ENCODE data around the gene ATXN7L1. TPM values are rescaled to one million over a fixed set of nuclear protein-coding genes. Genes with fewer than 3 reads are reported as not detected.
"Not testable (repeated sequence)": the region's sequence is repeated elsewhere in the genome, so short reads cannot be mapped to it uniquely, and the experiment has no call there.

Gene ATXN7L1
- total and polyA plus RNA-seq, 7 donors: 5.4 to 20.5 (median 12.8) TPM

DNA sequence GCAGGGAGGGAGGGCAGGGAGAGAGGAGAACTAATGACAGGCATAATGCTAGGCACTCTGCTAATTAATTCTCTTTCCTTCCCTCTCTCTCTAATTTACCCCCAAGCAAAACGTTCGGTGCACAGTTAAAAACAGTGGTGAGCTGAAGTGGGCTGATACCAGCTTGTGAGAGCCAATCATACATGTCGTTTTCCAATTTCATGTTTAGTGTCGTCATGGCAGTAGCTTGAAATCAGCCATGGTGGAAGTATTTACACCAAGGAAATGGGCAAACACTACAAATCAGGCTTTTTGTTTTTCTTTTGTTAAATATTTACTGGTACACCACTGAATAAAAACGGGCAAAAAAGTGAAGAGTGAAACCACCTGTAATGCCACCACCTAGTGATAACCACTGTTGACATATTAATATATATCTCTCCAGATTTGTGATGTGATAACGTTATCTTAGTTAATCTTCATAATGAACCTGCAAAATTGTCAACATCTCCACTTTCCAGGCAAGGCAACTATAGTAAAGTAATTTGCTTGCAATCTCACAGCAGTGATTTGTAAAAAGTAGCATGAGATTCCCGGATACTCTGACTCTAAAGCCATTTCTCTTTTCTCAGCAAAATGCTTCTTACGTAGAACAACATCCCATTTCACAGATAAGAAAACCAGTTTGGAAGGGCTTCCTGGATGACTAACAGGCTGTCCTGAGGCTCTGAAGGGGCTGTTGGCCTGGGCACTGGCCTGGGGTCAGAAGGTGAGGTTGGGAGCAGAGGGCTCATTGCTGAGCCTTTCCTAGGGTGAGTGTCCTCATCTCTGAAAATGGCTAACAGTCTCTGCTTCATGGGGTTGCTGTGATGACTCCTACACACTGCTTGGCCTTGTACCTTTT lies 83.7 kb downstream of the ATXN7L1 start:
- Histone ChIP-seq H3K4me3 (no peak overlapping the region), H3K36me3 (peaks cover 0 to 8% (median 0%) of the 10 kb centered on the region in 4 donors), H3K27me3 (no peaks in the 10 kb centered on the region), H3K27ac (no peak overlapping the region), H3K4me1 (peaks cover 0 to 42% (median 35%) of the 10 kb centered on the region in 4 donors), H3K9me3 (no peaks in the 10 kb centered on the region)
- intact Hi-C loops (cut with DNase I): loop anchor here (10.0 kb wide), 1 partner anchor 82 kb away; the partner anchor contains the start of gene ATXN7L1
- no peak for DNase-seq
- WGBS, 2 donors: 84 to 90% methylated on average over 8 of the region's 8 CpGs
- TF ChIP-seq POLR2A (IDR thresholded peaks at IDR 0.05) (no peak), EP300 (IDR thresholded peaks at IDR 0.05) (no peak), POLR2AphosphoS5 (IDR thresholded peaks at IDR 0.05) (no peak)
- TF ChIP-seq, protein P1, sequence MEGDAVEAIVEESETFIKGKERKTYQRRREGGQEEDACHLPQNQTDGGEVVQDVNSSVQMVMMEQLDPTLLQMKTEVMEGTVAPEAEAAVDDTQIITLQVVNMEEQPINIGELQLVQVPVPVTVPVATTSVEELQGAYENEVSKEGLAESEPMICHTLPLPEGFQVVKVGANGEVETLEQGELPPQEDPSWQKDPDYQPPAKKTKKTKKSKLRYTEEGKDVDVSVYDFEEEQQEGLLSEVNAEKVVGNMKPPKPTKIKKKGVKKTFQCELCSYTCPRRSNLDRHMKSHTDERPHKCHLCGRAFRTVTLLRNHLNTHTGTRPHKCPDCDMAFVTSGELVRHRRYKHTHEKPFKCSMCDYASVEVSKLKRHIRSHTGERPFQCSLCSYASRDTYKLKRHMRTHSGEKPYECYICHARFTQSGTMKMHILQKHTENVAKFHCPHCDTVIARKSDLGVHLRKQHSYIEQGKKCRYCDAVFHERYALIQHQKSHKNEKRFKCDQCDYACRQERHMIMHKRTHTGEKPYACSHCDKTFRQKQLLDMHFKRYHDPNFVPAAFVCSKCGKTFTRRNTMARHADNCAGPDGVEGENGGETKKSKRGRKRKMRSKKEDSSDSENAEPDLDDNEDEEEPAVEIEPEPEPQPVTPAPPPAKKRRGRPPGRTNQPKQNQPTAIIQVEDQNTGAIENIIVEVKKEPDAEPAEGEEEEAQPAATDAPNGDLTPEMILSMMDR (IDR thresholded peaks at IDR 0.05): no peak

DNA sequence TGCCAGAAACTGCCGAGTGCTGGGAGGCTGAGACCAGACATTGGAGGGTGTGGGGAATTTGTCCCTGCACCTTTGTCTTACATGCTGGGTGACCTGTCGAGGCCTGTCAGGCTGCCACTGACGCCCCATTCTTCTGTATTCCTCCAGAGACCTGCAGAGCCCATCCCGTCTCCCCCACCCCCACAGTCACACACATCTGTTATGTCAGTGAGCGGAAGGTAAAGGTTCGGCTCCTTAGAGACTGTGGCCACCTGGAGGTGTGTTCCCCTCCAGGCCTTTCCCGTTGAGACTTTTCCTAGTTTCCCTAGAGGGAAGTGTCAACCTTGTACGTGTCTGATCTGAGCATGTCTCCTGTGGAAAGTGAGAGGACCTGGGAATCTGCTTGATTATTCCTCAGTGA lies 84.5 kb downstream of the ATXN7L1 start:
- H3K27me3 ChIP-seq: no peaks in the 10 kb centered on the region
- no peaks in the 10 kb centered on the region for H3K9me3 ChIP-seq
- H3K4me3 ChIP-seq: no peak overlapping the region
- H3K36me3 ChIP-seq: peaks cover 0 to 10% (median 0%) of the 10 kb centered on the region in 4 donors
- no peak for TF ChIP-seq EP300 (IDR thresholded peaks at IDR 0.05)
- no peak for TF ChIP-seq POLR2A (IDR thresholded peaks at IDR 0.05)
- no peak for TF ChIP-seq POLR2AphosphoS5 (IDR thresholded peaks at IDR 0.05)
- TF ChIP-seq, protein P1 (IDR thresholded peaks at IDR 0.05): no peak
- WGBS, 2 donors: 95% methylated on average over 8 of the region's 8 CpGs
- H3K27ac ChIP-seq: no peak overlapping the region
- no peak for DNase-seq
- intact Hi-C loops (cut with DNase I): loop anchor here (10.0 kb wide), 1 partner anchor 83 kb away; the partner anchor contains the start of gene ATXN7L1
- peaks cover 0 to 34% (median 28%) of the 10 kb centered on the region in 4 donors for H3K4me1 ChIP-seq

DNA sequence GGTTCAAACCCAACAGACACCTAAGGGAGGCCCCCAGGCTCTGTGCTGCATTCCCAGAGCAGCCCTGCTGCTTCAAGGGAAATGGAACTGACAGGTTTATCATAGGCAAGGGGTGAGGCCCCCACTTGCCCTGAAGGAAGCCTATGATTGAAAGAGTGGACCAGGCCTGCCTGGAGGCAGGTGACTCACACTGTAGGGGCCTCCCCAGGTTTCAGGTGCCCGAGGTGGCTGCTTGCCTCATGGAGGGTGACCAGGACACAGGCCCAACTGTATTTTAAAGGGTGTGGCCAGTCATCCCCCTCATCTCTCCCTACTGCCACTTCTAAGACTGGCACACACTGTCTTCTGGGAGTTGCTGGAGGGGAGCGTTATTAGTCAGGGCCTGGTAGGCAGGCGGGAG lies 85.4 kb downstream of the ATXN7L1 start:
- Histone ChIP-seq H3K36me3 (peaks cover 0 to 10% (median 0%) of the 10 kb centered on the region in 4 donors), H3K27me3 (no peaks in the 10 kb centered on the region), H3K4me3 (no peak overlapping the region), H3K27ac (no peak overlapping the region), H3K9me3 (no peaks in the 10 kb centered on the region), H3K4me1 (peaks cover 0 to 29% (median 20%) of the 10 kb centered on the region in 4 donors)
- WGBS, 2 donors: 88 to 90% methylated on average over 3 of the region's 3 CpGs
- TF ChIP-seq, protein P1 (IDR thresholded peaks at IDR 0.05): no peak
- TF ChIP-seq POLR2AphosphoS5 (IDR thresholded peaks at IDR 0.05): no peak
- TF ChIP-seq POLR2A (IDR thresholded peaks at IDR 0.05): no peak
- no peak for TF ChIP-seq EP300 (IDR thresholded peaks at IDR 0.05)
- DNase-seq: no peak
- intact Hi-C loops (cut with DNase I): loop anchor here (10.0 kb wide), 1 partner anchor 84 kb away; the partner anchor contains the start of gene ATXN7L1

DNA sequence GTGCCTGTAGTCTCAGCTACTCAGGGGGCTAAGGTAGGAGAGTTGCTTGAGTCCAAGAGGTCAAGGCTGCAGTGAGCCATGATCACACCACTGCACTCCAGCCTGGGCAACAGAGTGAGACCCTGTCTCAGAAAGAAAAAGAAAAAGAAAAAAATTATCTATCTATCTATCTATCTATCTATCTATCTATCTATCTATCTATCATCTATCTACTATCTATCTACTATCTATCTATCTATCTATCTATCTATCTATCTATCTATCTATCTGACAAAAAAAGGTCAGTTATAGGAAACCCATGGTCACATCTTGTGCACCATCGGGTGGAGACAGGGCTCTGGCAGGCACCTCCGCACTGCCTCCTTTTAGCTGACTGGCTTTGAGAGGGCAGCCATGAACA lies 85.9 kb downstream of the ATXN7L1 start:
- Histone ChIP-seq H3K4me1 (peaks cover 0 to 29% (median 20%) of the 10 kb centered on the region in 4 donors), H3K36me3 (peaks cover 0 to 10% (median 0%) of the 10 kb centered on the region in 4 donors)
- not testable (repeated sequence) for H3K27ac ChIP-seq, H3K27me3 ChIP-seq, DNase-seq, H3K9me3 ChIP-seq, H3K4me3 ChIP-seq
- intact Hi-C loops (cut with DNase I): loop anchor here (10.0 kb wide), 1 partner anchor 84 kb away; the partner anchor contains the start of gene ATXN7L1
- 96 to 97% methylated on average over 2 of the region's 2 CpGs for WGBS, 2 donors

DNA sequence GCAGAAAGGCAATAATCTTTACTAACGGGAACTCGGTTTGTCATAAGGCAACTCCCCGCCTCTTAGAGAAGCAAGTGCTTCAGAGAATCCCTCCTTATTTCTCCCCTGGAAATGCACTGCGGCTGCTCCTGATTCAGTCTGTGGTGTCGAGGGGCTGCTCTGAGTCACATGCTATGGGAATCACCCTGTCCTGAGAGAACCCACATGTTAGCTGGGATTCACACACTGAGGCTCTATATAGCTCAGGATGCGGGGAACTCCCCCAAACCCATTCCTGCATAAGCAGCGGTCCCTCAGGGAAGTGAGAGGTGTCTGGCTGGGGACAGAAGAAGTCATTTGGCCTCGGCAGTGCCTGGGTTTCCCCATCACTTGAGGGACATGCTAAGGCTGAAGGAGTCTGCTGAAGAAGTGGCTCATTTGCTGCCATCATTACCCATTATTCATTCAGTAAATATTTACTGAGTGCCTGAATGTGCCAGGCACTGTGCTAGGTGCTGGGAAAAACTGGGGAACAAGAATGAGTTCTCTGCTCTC lies 87.5 kb downstream of the ATXN7L1 start:
- TF ChIP-seq, protein P1 (IDR thresholded peaks at IDR 0.05): no peak
- TF ChIP-seq EP300 (IDR thresholded peaks at IDR 0.05) (no peak), POLR2A (IDR thresholded peaks at IDR 0.05) (no peak), POLR2AphosphoS5 (IDR thresholded peaks at IDR 0.05) (no peak)
- no peak for DNase-seq
- Histone ChIP-seq H3K9me3 (no peaks in the 10 kb centered on the region), H3K36me3 (peaks cover 0 to 10% (median 0%) of the 10 kb centered on the region in 4 donors), H3K4me1 (peaks cover 0 to 23% (median 14%) of the 10 kb centered on the region in 4 donors), H3K27me3 (no peaks in the 10 kb centered on the region), H3K27ac (no peak overlapping the region), H3K4me3 (no peak overlapping the region)
- intact Hi-C loops (cut with DNase I): no loop called here
- 77 to 79% methylated on average over 8 of the region's 8 CpGs for WGBS, 2 donors
